DOHH2 (cell line): ENCODE data around the gene POFUT2.

Experiments
- H3F3A ChIP-seq: fragments of 200-600 bp; sonication (generic), shearing (Covaris generic); 2 replicates; pipeline ENCODE4 v1.6.0; 2016; ENCODE audit warnings: antibody characterized with exemption, mild to moderate bottlenecking; ENCODE audit not compliant: control insufficient read depth, insufficient read depth
- H3K27ac ChIP-seq: fragments of 200-600 bp; sonication (generic); 2 replicates; pipeline ENCODE4 v1.5.1; 2014; ENCODE audit warnings: low read depth, mild to moderate bottlenecking, low read length, moderate library complexity
- H3K27me3 ChIP-seq: fragments of 200-600 bp; sonication (generic); 2 replicates; pipeline ENCODE4 v1.6.1; 2014; ENCODE audit warnings: mild to moderate bottlenecking, low read length, mixed read lengths; ENCODE audit not compliant: control insufficient read depth
- H3K36me3 ChIP-seq: fragments of 200-600 bp; sonication (generic); 2 replicates; pipeline ENCODE4 v1.6.1; 2014; ENCODE audit warnings: mild to moderate bottlenecking, low read length, moderate library complexity, mixed read lengths; ENCODE audit not compliant: control insufficient read depth
- H3K4me1 ChIP-seq: fragments of 200-600 bp; sonication (generic); 2 replicates; pipeline ENCODE4 v1.6.1; 2014; ENCODE audit warnings: mild to moderate bottlenecking, low read length, mixed read lengths; ENCODE audit not compliant: control insufficient read depth
- H3K4me2 ChIP-seq: fragments of 200-600 bp; sonication (generic); 2 replicates; pipeline ENCODE4 v1.6.0; 2014; ENCODE audit warnings: mild to moderate bottlenecking, low read length, moderate library complexity
- H3K4me3 ChIP-seq: fragments of 200-600 bp; sonication (generic); 2 replicates; pipeline ENCODE4 v1.5.1; 2014; ENCODE audit warnings: mild to moderate bottlenecking, low read length, mixed read lengths
- H3K79me2 ChIP-seq: fragments of 200-600 bp; sonication (generic); 2 replicates; pipeline ENCODE4 v1.6.1; 2014; ENCODE audit warnings: mild to moderate bottlenecking, low read length, mixed read lengths; ENCODE audit not compliant: control insufficient read depth
- H3K9me2 ChIP-seq: fragments of 200-600 bp; sonication (generic); replicated peaks from 2 replicates; pipeline ENCODE4 v1.6.1; 2014; ENCODE audit warnings: mild to moderate bottlenecking, low read length, mixed read lengths; ENCODE audit not compliant: control insufficient read depth
- H3K9me3 ChIP-seq: fragments of 200-600 bp; sonication (generic); 2 replicates; pipeline ENCODE4 v1.6.1; 2014; ENCODE audit warnings: antibody characterized with exemption, low read length, mixed read lengths; ENCODE audit not compliant: control insufficient read depth, insufficient read depth
- H4K20me1 ChIP-seq: fragments of 200-600 bp; sonication (generic); 2 replicates; pipeline ENCODE4 v1.6.0; 2014; ENCODE audit warnings: low read depth, mild to moderate bottlenecking, antibody characterized with exemption, low read length, moderate library complexity; ENCODE audit not compliant: control insufficient read depth, insufficient read depth
- EZH2phosphoT487 ChIP-seq: fragments of 200-600 bp; sonication (generic); IDR thresholded peaks from 2 replicates; pipeline ENCODE4 v1.6.1; 2017; ENCODE audit warnings: borderline replicate concordance, mild to moderate bottlenecking, antibody characterized with exemption, low read length, moderate library complexity, mixed read lengths
- TF ChIP-seq, protein P1 (sequence below): fragments of 200-600 bp; sonication (generic); IDR thresholded peaks from one replicate; pipeline ENCODE4 v1.5.1; 2014; ENCODE audit warnings: antibody characterized with exemption, mild to moderate bottlenecking, low read depth, low read length; ENCODE audit not compliant: poor library complexity, severe bottlenecking

POFUT2 gene

DNA sequence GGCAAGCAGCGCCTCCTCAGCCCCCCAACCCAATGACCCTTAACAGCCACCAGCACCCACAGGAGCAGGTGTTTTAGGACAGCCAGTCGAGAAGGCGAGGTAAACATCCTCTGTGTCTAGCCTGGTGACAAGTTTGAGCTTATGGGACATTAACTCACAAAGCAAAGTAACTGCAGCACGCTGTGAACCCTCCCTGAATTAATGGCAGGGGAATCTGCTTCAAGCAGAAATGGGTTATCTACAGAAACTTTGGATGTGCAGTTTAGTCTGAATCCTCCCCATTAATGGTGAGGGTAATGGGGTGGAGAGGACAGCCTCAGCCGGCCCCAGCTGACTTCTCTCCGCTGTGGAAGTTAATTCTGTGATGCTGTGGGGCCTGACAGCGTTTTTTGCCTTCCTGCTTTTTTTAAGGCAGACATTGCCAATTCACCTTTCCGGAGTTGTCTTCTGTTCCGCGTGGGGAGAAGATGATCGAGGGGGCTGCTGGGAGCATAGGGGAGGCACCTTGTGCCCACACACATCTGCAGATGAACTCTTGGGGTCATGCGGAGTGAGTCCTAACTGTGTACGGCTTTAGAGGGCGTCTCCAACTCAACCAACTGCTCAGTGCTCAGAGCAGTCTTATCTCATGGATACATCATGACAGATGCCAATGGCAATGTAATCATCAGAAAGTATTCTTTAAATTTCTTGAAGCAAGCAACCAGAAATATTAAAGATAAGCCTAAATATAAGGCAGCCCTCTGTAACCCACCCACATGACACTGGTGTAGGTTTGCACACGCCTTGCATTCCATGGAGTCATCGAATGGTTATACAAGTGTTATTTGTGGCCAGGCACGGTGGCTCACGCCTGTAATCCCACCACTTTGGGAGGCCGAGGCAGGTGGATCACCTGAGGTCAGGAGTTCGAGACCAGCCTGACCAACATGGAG is 41.0 kb downstream of the POFUT2 start:
- Histone ChIP-seq H3K36me3 (no peaks in the 10 kb centered on the region), H4K20me1 (no peaks in the 10 kb centered on the region), H3K4me1 (no peaks in the 10 kb centered on the region), H3K27ac (no peak overlapping the region), H3K9me2 (no peaks in the 10 kb centered on the region), H3K4me3 (no peak overlapping the region), H3K4me2 (no peak overlapping the region), H3K27me3 (no peaks in the 10 kb centered on the region), H3F3A (no peaks in the 10 kb centered on the region), H3K9me3 (peaks cover 10% of the 10 kb centered on the region; the same call in 1 of the 2 replicates), H3K79me2 (no peaks in the 10 kb centered on the region)
- TF ChIP-seq EZH2phosphoT487 = no peak
- TF ChIP-seq, protein P1, sequence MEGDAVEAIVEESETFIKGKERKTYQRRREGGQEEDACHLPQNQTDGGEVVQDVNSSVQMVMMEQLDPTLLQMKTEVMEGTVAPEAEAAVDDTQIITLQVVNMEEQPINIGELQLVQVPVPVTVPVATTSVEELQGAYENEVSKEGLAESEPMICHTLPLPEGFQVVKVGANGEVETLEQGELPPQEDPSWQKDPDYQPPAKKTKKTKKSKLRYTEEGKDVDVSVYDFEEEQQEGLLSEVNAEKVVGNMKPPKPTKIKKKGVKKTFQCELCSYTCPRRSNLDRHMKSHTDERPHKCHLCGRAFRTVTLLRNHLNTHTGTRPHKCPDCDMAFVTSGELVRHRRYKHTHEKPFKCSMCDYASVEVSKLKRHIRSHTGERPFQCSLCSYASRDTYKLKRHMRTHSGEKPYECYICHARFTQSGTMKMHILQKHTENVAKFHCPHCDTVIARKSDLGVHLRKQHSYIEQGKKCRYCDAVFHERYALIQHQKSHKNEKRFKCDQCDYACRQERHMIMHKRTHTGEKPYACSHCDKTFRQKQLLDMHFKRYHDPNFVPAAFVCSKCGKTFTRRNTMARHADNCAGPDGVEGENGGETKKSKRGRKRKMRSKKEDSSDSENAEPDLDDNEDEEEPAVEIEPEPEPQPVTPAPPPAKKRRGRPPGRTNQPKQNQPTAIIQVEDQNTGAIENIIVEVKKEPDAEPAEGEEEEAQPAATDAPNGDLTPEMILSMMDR = no peak

DNA sequence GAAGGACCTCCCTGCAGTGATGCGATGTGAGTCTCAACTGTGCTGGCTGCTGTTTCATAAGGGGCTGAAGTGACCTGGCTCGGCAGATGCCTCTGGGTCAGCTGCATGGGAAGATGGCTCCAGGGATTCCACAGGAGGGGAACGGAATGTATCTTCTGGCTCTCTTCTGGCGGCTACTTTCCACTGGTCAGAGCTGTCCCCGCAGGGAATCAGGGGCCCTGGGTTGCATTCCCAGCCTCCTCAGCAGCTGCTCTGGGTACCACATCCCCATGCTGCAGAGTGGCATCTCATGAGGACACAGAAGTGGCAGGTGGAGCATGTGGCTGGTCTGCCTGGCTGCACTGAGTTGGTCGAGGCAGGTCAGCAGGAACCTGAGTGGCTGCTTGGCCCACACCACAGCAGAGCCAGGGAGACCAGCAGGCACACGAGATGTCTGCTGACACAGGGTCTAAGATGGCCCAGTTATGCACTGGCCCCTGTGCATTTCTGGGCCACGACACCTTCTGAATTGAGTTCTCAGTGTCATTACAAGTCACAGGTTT is 42.8 kb downstream of the POFUT2 start:
- no peak for TF ChIP-seq EZH2phosphoT487
- TF ChIP-seq, protein P1 = no peak
- Histone ChIP-seq H3K4me1 (no peaks in the 10 kb centered on the region), H3K36me3 (no peaks in the 10 kb centered on the region), H3K4me2 (no peak overlapping the region), H3K9me3 (peaks cover 10% of the 10 kb centered on the region; the same call in 1 of the 2 replicates), H3K79me2 (no peaks in the 10 kb centered on the region), H3K9me2 (no peaks in the 10 kb centered on the region), H4K20me1 (no peaks in the 10 kb centered on the region), H3K27ac (no peak overlapping the region), H3K4me3 (no peak overlapping the region), H3F3A (no peaks in the 10 kb centered on the region), H3K27me3 (no peaks in the 10 kb centered on the region)

DNA sequence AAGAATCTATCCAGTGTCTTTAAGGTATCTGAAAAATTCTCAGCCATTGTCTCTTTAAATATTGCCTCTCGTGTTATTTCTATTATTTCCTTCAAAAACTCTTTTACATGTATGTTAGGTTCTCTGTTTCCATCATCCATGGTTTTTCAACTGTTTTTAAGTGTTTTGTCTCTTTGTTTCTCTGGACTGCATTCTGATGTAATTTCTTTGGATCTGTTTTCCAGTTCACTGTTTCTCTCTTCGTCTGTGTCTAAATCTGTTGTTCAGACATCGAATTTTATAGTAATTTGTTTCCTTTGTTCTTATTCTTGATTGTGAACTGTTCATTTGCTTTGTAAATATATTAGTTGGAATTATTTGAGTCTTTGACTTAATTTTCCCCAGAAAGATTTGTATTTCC is 44.1 kb downstream of the POFUT2 start:
- Histone ChIP-seq H3K9me3 (peaks cover 10% of the 10 kb centered on the region; the same call in 1 of the 2 replicates), H3F3A (no peaks in the 10 kb centered on the region), H3K9me2 (no peaks in the 10 kb centered on the region), H3K36me3 (no peaks in the 10 kb centered on the region), H3K27me3 (no peaks in the 10 kb centered on the region), H3K27ac (no peak overlapping the region), H3K4me1 (no peaks in the 10 kb centered on the region), H4K20me1 (no peaks in the 10 kb centered on the region), H3K79me2 (no peaks in the 10 kb centered on the region), H3K4me3 (no peak overlapping the region), H3K4me2 (no peak overlapping the region)
- TF ChIP-seq, protein P1 = no peak
- no peak for TF ChIP-seq EZH2phosphoT487
